Aorta (tissue), 5 donors: ENCODE data around the gene STAM2. TPM values are rescaled to one million over a fixed set of nuclear protein-coding genes. Genes with fewer than 3 reads are reported as not detected.
A peak's percentile ranks its signal among the peaks of the same experiment; 100 is the strongest.
"Not testable (repeated sequence)": the region's sequence is repeated elsewhere in the genome, so short reads cannot be mapped to it uniquely, and the experiment has no call there.

Experiments used
- ATAC-seq: fragments of 200-7000 bp; cut with Tn5 transposase; one replicate; pipeline ENCODE4 v1.9.1; 2022; ENCODE audit warnings: moderate library complexity; ENCODE audit not compliant: low FRiP score
- DNase-seq, 2 donors: peaks; one replicate each; pipeline ENCODE4 v3.0.0-alpha.2; 2020
- H3K27ac ChIP-seq, 2 donors: one replicate each; pipeline ENCODE4 v1.5.1; 2013; ENCODE audit warnings: low read length in 2 of 2, mild to moderate bottlenecking in 2 of 2, moderate library complexity in 2 of 2, control low read depth in 1 of 2, inconsistent platforms in 1 of 2, low read depth in 1 of 2
- H3K27me3 ChIP-seq, 2 donors: one replicate each; pipeline ENCODE4 v1.6.1; 2013; ENCODE audit warnings: control low read depth in 1 of 2, low read length in 1 of 2, mild to moderate bottlenecking in 1 of 2, moderate library complexity in 1 of 2; ENCODE audit not compliant: insufficient read depth in 2 of 2, control insufficient read depth in 1 of 2
- H3K36me3 ChIP-seq, 2 donors: one replicate each; pipeline ENCODE4 v1.6.1; 2013; ENCODE audit warnings: control low read depth in 1 of 2, low read length in 1 of 2, mild to moderate bottlenecking in 1 of 2; ENCODE audit not compliant: insufficient read depth in 2 of 2, control insufficient read depth in 1 of 2
- H3K4me1 ChIP-seq, 2 donors: one replicate each; pipeline ENCODE4 v1.6.1; 2013; ENCODE audit warnings: low read length in 2 of 2, control low read depth in 1 of 2, mild to moderate bottlenecking in 1 of 2, moderate library complexity in 1 of 2; ENCODE audit not compliant: insufficient read depth in 2 of 2, control insufficient read depth in 1 of 2
- H3K4me3 ChIP-seq, 2 donors: one replicate each; pipeline ENCODE4 v1.5.1; 2013; ENCODE audit warnings: low read length in 2 of 2, control low read depth in 1 of 2, mild to moderate bottlenecking in 1 of 2
- H3K9me3 ChIP-seq: one replicate; pipeline ENCODE4 v1.6.1; 2013; ENCODE audit warnings: mild to moderate bottlenecking, low read length; ENCODE audit not compliant: control insufficient read depth
- WGBS, 2 donors: extraction: QIAGEN DNeasy Blood & Tissue Kit; methylation state at CpG; one replicate each; pipeline ENCODE4 v1.1.7; 2013; 5-methylcytosine and 5-hydroxymethylcytosine counted together
- intact Hi-C, 2 donors: fragments of 100-400 bp; cut with DNase I; formaldehyde crosslinking; loops; one replicate each; pipeline versions ENCODE4 v1.14.2 to v1.15.0; 2022
- polyA plus RNA-seq, 2 donors: library from polyadenylated mRNA; stranded (reverse); fragments of 200-250 nt; gene quantifications; one replicate each; pipeline ENCODE4 v1.2.3, GENCODE V29; 2013
- total RNA-seq, 2 donors: library from RNA; stranded (reverse); fragmentation: NEBNext Ultra II Directional; extraction: Animal tissue kit (Norgen Biotek cat#: 25700); gene quantifications; one replicate each; pipeline ENCODE4 v1.2.1, GENCODE V29; 2021
- donor health status: healthy with polysubstance abuse.
- donor health status: Bipolar disorder and iron deficiency.
- donor health status: DM: no; HTN: no; CAD: no.
- donor health status: DM: no; HTN: no; CAD: no.
- donor health status: DM: yes; HTN: yes; CAD: no.

Gene STAM2
- total and polyA plus RNA-seq, 4 donors, result 10.3 to 46.8 (median 30.7) TPM

- no peak overlapping the region for H3K4me3 ChIP-seq
- no peak for ATAC-seq
- no peak for DNase-seq
- H3K27ac ChIP-seq, result no peak overlapping the region
- H3K4me1 ChIP-seq, result no peaks in the 10 kb centered on the region
- no peaks in the 10 kb centered on the region for H3K36me3 ChIP-seq
- intact Hi-C loops, result loop anchor here in 1 of 2 donors (10.0 kb wide), 1 partner anchor 135 kb away; the partner anchor contains the start of gene FMNL2
- 86 to 91% methylated on average over 4 of the region's 4 CpGs for WGBS, 2 donors
- no peaks in the 10 kb centered on the region for H3K27me3 ChIP-seq
- H3K9me3 ChIP-seq, result no peaks in the 10 kb centered on the region
Observed at GRCh38 chr2:152200101-152200500, 24.5 kb upstream of the STAM2 start.

- H3K27ac ChIP-seq, result no peak overlapping the region
- no peaks in the 10 kb centered on the region for H3K36me3 ChIP-seq
- DNase-seq (no peak), ATAC-seq (no peak)
- 98% methylated on average over 2 of the region's 2 CpGs for WGBS, 2 donors
- no peaks in the 10 kb centered on the region for H3K9me3 ChIP-seq
- no peaks in the 10 kb centered on the region for H3K4me1 ChIP-seq
- intact Hi-C loops, result loop anchor here in 1 of 2 donors (10.0 kb wide), 2 partner anchors 136 to 196 kb away; partner anchors contain the start of gene FMNL2
- no peaks in the 10 kb centered on the region for H3K27me3 ChIP-seq
- no peak overlapping the region for H3K4me3 ChIP-seq
Observed at GRCh38 chr2:152198499-152198898, 22.9 kb upstream of the STAM2 start.

GRCh38 chr2:152197508-152198284, 22.1 kb upstream of the STAM2 start:
- WGBS, 2 donors, result 0% methylated on average over 1 of the region's 1 CpG
- not testable (repeated sequence) for H3K27me3 ChIP-seq, DNase-seq, ATAC-seq, H3K4me1 ChIP-seq, H3K27ac ChIP-seq, H3K4me3 ChIP-seq, H3K36me3 ChIP-seq, H3K9me3 ChIP-seq
- intact Hi-C loops, result loop anchor here in 1 of 2 donors (10.0 kb wide), 2 partner anchors 137 to 197 kb away; partner anchors contain the start of gene FMNL2

GRCh38 chr2:152189622-152190495, 14.3 kb upstream of the STAM2 start:
- Histone ChIP-seq H3K27me3 (no peaks in the 10 kb centered on the region), H3K4me1 (no peaks in the 10 kb centered on the region), H3K27ac (no peak overlapping the region), H3K4me3 (no peak overlapping the region), H3K9me3 (no peaks in the 10 kb centered on the region), H3K36me3 (no peaks in the 10 kb centered on the region)
- peak; percentile 84 for ATAC-seq
- no peak for DNase-seq
- intact Hi-C loops, result loop anchor here (2.0 to 10.0 kb wide), 4 partner anchors 145 to 445 kb away; partner anchors contain the start of gene FMNL2 (in 1 of the 2)
- 37 to 38% methylated on average over 8 of the region's 8 CpGs for WGBS, 2 donors

- H3K4me1 ChIP-seq, H3K36me3 ChIP-seq, ATAC-seq, H3K27ac ChIP-seq, H3K27me3 ChIP-seq, H3K9me3 ChIP-seq, H3K4me3 ChIP-seq, intact Hi-C loops, DNase-seq: not testable (repeated sequence)
- 84 to 90% methylated on average over 5 of the region's 5 CpGs for WGBS, 2 donors
Observed at GRCh38 chr2:152186808-152187207, 11.2 kb upstream of the STAM2 start.

- H3K36me3 ChIP-seq, result no peaks in the 10 kb centered on the region
- no peaks in the 10 kb centered on the region for H3K9me3 ChIP-seq
- intact Hi-C loops, result no loop called here
- H3K4me3 ChIP-seq, result no peak overlapping the region
- no peaks in the 10 kb centered on the region for H3K27me3 ChIP-seq
- ATAC-seq, result no peak
- 76% methylated on average over 3 of the region's 3 CpGs for WGBS, 2 donors
- H3K4me1 ChIP-seq, result no peaks in the 10 kb centered on the region
- DNase-seq, result no peak
- H3K27ac ChIP-seq, result no peak overlapping the region
Observed at GRCh38 chr2:152186262-152186661, 10.7 kb upstream of the STAM2 start.

GRCh38 chr2:152183401-152184073, 8.0 kb upstream of the STAM2 start:
- 0% methylated on average over 1 of the region's 1 CpG for WGBS, 2 donors
- H3K27ac ChIP-seq, result no peak overlapping the region
- no peaks in the 10 kb centered on the region for H3K9me3 ChIP-seq
- no peak for ATAC-seq
- no peaks in the 10 kb centered on the region for H3K4me1 ChIP-seq
- no peaks in the 10 kb centered on the region for H3K27me3 ChIP-seq
- no peak overlapping the region for H3K4me3 ChIP-seq
- no peaks in the 10 kb centered on the region for H3K36me3 ChIP-seq
- intact Hi-C loops, result no loop called here
- no peak for DNase-seq

GRCh38 chr2:152177667-152178066, 2.1 kb upstream of the STAM2 start:
- 97 to 98% methylated on average over 5 to 6 of the region's 7 CpGs for WGBS, 2 donors
- H3K4me1 ChIP-seq, H3K36me3 ChIP-seq, H3K27ac ChIP-seq, H3K27me3 ChIP-seq, H3K9me3 ChIP-seq, DNase-seq, H3K4me3 ChIP-seq, ATAC-seq: not testable (repeated sequence)
- intact Hi-C loops, result loop anchor here in 1 of 2 donors (5.0 kb wide), 2 partner anchors 140 to 540 kb away; partner anchors contain the start of genes ARL6IP6 and PRPF40A
